WERI-Rb-1 (cell line): ENCODE results near the gene LAMA1.

Source experiments
- DNase-seq: peaks from one replicate; pipeline ENCODE4 v3.0.0-alpha.2; 2020
- H3K27ac ChIP-seq: fragments of 250-450 bp; sonication (Bioruptor Pico); 2 replicates; pipeline ENCODE4 v1.5.1; 2020; ENCODE audit warnings: mild to moderate bottlenecking, moderate library complexity
- H3K27me3 ChIP-seq: fragments of 250-450 bp; sonication (Bioruptor Pico); 2 replicates; pipeline ENCODE4 v1.5.1; 2021; ENCODE audit warnings: mild to moderate bottlenecking, low read depth, moderate library complexity; ENCODE audit not compliant: insufficient read depth, severe bottlenecking
- H3K36me3 ChIP-seq: fragments of 250-450 bp; sonication (Bioruptor Pico); 2 replicates; pipeline ENCODE4 v1.5.1; 2020; ENCODE audit warnings: mild to moderate bottlenecking, moderate library complexity
- H3K4me3 ChIP-seq: 2 replicates; pipeline ENCODE4 v1.5.1; 2011; ENCODE audit warnings: low read depth, mild to moderate bottlenecking, control low read depth, low read length
- H3K9me3 ChIP-seq: fragments of 250-450 bp; sonication (Bioruptor Pico); 2 replicates; pipeline ENCODE4 v1.5.1; 2021; ENCODE audit warnings: mild to moderate bottlenecking, moderate library complexity; ENCODE audit not compliant: severe bottlenecking
- CTCF ChIP-seq: IDR thresholded peaks from 2 replicates; pipeline ENCODE4 v1.5.1; 2011; ENCODE audit warnings: low read depth, mild to moderate bottlenecking, control low read depth, inconsistent platforms, low read length

LAMA1 gene

DNA sequence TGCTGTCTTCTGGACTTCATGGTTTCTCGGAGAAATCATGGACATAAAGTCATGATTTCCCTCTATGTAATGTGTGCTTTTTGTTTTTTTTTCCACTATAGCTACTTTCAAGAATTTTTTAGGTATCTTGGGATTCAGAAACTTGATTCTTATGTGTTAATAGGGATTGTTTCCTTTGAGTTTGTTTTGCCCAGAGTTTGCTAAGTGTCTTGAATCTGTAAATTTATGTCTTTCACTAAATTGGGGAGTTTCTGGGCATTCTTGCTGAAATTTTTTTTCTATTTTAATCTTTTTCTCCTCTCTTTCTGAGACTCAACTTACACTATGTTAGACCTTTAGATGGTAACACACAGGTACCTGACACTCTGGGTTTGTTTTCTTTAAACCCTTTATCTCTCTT is 182.7 kb downstream of the LAMA1 start:
- H3K27me3 ChIP-seq, result no peaks in the 10 kb centered on the region
- no peak overlapping the region for H3K27ac ChIP-seq
- TF ChIP-seq CTCF, result no peak
- H3K4me3 ChIP-seq, result no peak overlapping the region
- no peak for DNase-seq
- no peaks in the 10 kb centered on the region for H3K36me3 ChIP-seq
- H3K9me3 ChIP-seq, result no peaks in the 10 kb centered on the region

DNA sequence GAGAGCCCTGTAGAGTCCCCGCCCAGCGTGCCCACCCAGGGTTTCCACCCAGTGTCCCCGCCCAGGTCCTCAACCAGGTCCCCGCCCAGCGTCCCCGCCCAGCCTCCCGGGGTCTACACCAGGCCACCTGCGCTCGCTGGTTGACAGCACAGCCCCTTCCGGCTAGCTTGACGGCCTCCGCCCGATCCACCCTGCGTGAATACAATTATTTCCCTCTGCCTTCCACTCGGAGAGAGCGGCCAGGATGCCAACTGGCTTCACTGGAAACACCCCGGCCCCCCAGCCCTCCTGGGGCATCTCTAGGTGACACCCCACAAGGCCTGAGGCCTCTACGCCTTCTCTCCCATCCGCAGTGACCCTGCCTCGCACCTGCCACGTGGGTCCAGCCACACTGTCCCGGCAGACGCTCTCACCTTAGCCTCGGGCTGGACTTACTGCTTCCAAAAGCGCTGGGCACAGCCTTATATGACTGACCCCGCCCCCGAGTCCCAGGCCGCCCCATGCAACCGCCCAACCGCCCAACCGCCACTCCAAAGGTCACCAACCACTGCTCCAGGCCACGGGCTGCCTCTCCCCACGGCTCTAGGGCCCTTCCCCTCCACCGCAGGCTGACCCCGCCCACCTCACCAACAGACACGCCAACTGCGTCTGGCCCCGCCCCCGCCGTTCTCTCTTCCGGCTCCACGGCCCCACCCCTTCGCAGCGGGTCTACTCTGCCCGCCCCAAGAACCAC is 188.1 kb downstream of the LAMA1 start:
- H3K4me3 ChIP-seq, result no peak overlapping the region
- no peak overlapping the region for H3K27ac ChIP-seq
- no peaks in the 10 kb centered on the region for H3K27me3 ChIP-seq
- no peaks in the 10 kb centered on the region for H3K9me3 ChIP-seq
- H3K36me3 ChIP-seq, result no peaks in the 10 kb centered on the region
- no peak for DNase-seq
- no peak for TF ChIP-seq CTCF

DNA sequence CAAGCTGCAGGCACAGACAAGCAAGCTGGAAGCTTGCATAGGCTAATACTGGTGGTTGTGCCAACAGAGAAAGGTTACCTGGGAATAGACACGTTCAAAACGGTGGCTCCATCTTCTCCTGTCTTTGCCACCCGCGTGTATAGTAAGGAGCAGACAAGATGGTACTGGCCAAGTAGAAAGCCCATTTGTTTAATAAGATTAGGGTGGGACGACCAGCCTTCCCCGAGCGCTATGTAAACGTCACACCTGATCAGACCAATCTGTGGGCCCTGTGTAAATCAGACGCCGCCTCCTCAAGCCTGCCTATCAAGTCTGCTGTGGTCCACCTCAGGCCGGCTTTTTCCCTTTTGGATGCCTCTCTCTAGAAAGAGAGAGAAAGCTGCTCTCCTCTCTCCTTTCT is 189.2 kb downstream of the LAMA1 start:
- TF ChIP-seq CTCF, result no peak
- Histone ChIP-seq H3K4me3 (no peak overlapping the region), H3K27me3 (no peaks in the 10 kb centered on the region), H3K27ac (no peak overlapping the region), H3K9me3 (no peaks in the 10 kb centered on the region), H3K36me3 (no peaks in the 10 kb centered on the region)
- DNase-seq, result no peak

DNA sequence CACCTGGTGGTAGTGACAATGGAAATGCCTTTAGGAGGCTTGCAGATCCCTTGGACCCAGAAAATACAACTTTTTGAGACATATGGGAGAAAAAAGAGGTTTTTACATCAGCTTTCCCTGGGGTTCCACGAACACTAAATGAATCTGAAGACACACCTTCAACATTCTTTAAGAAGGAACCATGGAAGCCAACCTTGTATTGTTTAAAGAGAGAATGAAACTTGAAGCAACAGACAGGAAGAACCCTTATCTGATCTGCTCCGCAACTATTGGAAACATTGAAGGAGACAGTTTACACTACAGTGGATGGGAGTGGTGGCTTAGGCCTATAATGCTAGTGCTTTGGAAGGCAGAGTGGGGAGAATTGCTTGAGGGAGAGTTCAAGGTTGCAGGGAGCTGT is 190.4 kb downstream of the LAMA1 start:
- Histone ChIP-seq H3K27me3 (no peaks in the 10 kb centered on the region), H3K36me3 (no peaks in the 10 kb centered on the region), H3K9me3 (no peaks in the 10 kb centered on the region), H3K27ac (no peak overlapping the region), H3K4me3 (no peak overlapping the region)
- no peak for DNase-seq
- TF ChIP-seq CTCF, result no peak

DNA sequence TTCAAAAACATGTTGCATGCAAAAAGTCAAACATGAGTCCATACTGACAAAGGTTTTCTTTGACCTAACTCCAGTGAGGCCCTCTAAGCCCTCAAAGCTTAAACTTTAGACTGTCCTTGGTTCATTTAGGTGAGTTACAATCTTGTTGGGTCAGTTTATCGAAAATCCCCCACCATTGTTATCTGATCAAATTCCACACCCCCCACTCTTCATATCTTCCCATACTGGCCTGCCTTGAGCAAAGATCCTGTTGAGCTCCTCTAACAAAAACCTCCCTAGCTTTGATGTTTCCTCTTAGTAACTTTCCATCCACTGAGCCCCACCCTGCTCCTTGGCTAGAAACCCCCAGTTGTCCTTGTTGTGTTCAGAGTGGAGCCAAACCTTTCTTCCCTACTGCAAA is 194.4 kb downstream of the LAMA1 start:
- no peak overlapping the region for H3K4me3 ChIP-seq
- H3K9me3 ChIP-seq, result no peaks in the 10 kb centered on the region
- DNase-seq, result no peak
- H3K27ac ChIP-seq, result no peak overlapping the region
- H3K36me3 ChIP-seq, result no peaks in the 10 kb centered on the region
- H3K27me3 ChIP-seq, result no peaks in the 10 kb centered on the region
- no peak for TF ChIP-seq CTCF

DNA sequence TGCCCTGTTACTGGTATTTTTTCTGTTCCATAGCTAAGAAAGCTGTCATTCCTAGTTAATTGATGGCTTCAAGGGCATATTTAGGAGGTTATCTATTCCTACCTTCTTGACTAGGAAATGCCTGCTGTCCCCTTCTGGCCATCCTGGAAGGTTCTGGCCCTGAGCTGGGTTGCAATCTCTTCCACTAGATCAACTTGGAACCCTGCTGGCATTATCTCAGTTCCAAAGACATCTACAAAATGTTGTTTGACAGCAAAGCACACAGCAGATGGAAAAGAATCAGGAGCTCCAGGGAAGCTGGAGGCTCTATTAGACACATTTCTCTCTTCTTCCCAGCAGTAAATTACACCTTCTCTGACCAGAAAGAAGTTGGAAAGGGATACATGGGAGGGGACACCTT is 196.0 kb downstream of the LAMA1 start:
- Histone ChIP-seq H3K9me3 (no peaks in the 10 kb centered on the region), H3K27me3 (no peaks in the 10 kb centered on the region), H3K36me3 (no peaks in the 10 kb centered on the region), H3K4me3 (no peak overlapping the region), H3K27ac (no peak overlapping the region)
- no peak for TF ChIP-seq CTCF
- DNase-seq, result no peak
